ENCODE results near the gene SUPT20H. TPM values are rescaled to one million over a fixed set of nuclear protein-coding genes. Genes with fewer than 3 reads are reported as not detected.

The SUPT20H gene
- total and polyA plus RNA-seq, 2 experiments from 2014 or later = 47.5 to 58.3 TPM

DNA sequence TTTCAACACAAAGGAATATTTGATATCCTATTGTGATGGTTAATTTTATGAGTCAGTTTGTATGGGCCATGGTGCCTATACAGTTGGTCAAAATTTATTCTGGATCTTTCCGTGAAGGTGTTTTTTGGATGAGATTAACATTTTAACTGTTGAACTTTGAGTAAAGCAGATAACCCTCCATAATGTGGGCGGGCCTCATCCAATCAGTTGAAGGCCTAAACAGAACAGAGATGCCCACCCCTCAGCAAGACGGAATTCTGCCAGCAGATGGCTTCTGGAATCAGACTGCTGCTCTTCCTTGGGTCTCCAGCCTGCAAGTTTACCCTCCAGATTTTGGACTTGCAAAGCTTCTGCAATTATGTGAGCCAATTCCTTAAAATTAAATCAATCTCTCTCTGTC is 30.0 kb upstream of the SUPT20H start:
- no peak overlapping the region for H3K4me2 ChIP-seq
- no peaks in the 10 kb centered on the region for H3K27me3 ChIP-seq
- TF ChIP-seq EZH2phosphoT487 (IDR thresholded peaks at IDR 0.05; ENCODE audit: low read depth, severe bottlenecking, unreplicated experiment) = no peak
- no peak for TF ChIP-seq EZH2 (IDR thresholded peaks at IDR 0.05; ENCODE audit: borderline replicate concordance)
- TF ChIP-seq, protein P1, sequence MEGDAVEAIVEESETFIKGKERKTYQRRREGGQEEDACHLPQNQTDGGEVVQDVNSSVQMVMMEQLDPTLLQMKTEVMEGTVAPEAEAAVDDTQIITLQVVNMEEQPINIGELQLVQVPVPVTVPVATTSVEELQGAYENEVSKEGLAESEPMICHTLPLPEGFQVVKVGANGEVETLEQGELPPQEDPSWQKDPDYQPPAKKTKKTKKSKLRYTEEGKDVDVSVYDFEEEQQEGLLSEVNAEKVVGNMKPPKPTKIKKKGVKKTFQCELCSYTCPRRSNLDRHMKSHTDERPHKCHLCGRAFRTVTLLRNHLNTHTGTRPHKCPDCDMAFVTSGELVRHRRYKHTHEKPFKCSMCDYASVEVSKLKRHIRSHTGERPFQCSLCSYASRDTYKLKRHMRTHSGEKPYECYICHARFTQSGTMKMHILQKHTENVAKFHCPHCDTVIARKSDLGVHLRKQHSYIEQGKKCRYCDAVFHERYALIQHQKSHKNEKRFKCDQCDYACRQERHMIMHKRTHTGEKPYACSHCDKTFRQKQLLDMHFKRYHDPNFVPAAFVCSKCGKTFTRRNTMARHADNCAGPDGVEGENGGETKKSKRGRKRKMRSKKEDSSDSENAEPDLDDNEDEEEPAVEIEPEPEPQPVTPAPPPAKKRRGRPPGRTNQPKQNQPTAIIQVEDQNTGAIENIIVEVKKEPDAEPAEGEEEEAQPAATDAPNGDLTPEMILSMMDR (IDR thresholded peaks at IDR 0.05; ENCODE audit: poor library complexity) = no peak
- WGBS (ENCODE audit: low lambda C conversion rate, missing lambda C conversion rate) = 93% methylated on average over 3 of the region's 3 CpGs
- no peaks in the 10 kb centered on the region for H3K79me2 ChIP-seq
- DNase-seq (ENCODE audit: low spot score) = no peak
- H3K27ac ChIP-seq = no peak overlapping the region
- H2AFZ ChIP-seq = no peak overlapping the region
- H4K20me1 ChIP-seq (ENCODE audit: insufficient read depth, poor library complexity, severe bottlenecking) = no peaks in the 10 kb centered on the region
- H3K36me3 ChIP-seq (replicated peaks; ENCODE audit: insufficient read depth, low read depth) = no peaks in the 10 kb centered on the region
- no peaks in the 10 kb centered on the region for H3K4me1 ChIP-seq (ENCODE audit: insufficient read depth)
- no peaks in the 10 kb centered on the region for H3K9me3 ChIP-seq (ENCODE audit: low read depth)
- no peaks in the 10 kb centered on the region for H3K9me2 ChIP-seq (replicated peaks; ENCODE audit: insufficient read depth)
- no peak overlapping the region for H3K4me3 ChIP-seq

DNA sequence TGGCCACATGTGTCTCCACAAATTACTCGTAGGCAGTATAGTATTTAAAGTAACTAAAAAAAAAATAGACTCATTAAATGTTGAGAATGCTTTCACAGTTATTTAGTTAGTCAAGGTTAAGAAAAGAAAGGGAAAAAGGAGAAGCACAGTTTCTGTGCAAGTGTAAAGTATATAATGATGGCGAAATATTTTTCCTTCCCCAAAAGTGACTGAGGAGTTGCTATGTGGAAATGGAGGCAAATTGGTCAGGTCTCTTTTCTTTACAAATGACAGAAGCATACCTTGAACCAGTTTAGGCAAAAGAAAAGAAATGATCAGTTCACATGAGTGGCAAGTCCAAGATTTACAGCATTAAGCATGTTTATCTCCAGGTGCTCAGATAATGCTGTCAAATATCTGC is 28.0 kb upstream of the SUPT20H start:
- no peak overlapping the region for H3K27ac ChIP-seq

DNA sequence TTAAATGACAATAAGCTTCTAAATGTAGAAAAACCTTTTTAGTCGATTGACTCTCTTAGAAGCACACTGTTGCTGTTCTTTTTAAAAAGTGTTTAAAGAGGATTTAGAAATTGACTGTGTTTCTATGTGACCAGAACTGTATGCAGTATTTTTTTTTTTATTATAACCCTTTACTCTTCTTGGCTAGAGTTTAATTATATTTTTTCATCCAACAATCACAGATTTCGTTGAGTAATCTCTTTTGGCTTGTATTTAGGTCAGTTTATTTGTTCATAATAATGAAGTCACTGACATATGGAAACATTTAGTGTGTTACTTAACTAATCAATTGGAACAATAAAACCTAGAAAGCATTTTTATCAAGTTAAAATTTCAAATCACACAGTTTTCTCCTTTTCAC is 26.1 kb upstream of the SUPT20H start:
- no peak for DNase-seq (ENCODE audit: low spot score)
- WGBS (ENCODE audit: low lambda C conversion rate, missing lambda C conversion rate) = 63% methylated on average over 2 of the region's 2 CpGs
- H3K27me3 ChIP-seq = no peaks in the 10 kb centered on the region
- no peaks in the 10 kb centered on the region for H4K20me1 ChIP-seq (ENCODE audit: insufficient read depth, poor library complexity, severe bottlenecking)
- no peaks in the 10 kb centered on the region for H3K79me2 ChIP-seq
- H2AFZ ChIP-seq = no peak overlapping the region
- H3K27ac ChIP-seq = no peak overlapping the region
- no peaks in the 10 kb centered on the region for H3K9me2 ChIP-seq (replicated peaks; ENCODE audit: insufficient read depth)
- no peak overlapping the region for H3K4me2 ChIP-seq
- no peaks in the 10 kb centered on the region for H3K9me3 ChIP-seq (ENCODE audit: low read depth)
- no peak for TF ChIP-seq EZH2phosphoT487 (IDR thresholded peaks at IDR 0.05; ENCODE audit: low read depth, severe bottlenecking, unreplicated experiment)
- TF ChIP-seq, protein P1 (IDR thresholded peaks at IDR 0.05; ENCODE audit: poor library complexity) = no peak
- TF ChIP-seq EZH2 (IDR thresholded peaks at IDR 0.05; ENCODE audit: borderline replicate concordance) = no peak
- H3K36me3 ChIP-seq (replicated peaks; ENCODE audit: insufficient read depth, low read depth) = no peaks in the 10 kb centered on the region
- no peaks in the 10 kb centered on the region for H3K4me1 ChIP-seq (ENCODE audit: insufficient read depth)
- no peak overlapping the region for H3K4me3 ChIP-seq

More for the DNA sequence above, 28.0 kb upstream of the SUPT20H start:
- no peaks in the 10 kb centered on the region for H3K27me3 ChIP-seq
- no peaks in the 10 kb centered on the region for H3K9me3 ChIP-seq (ENCODE audit: low read depth)
- H4K20me1 ChIP-seq (ENCODE audit: insufficient read depth, poor library complexity, severe bottlenecking) = no peaks in the 10 kb centered on the region
- H3K4me2 ChIP-seq = no peak overlapping the region
- no peaks in the 10 kb centered on the region for H3K4me1 ChIP-seq (ENCODE audit: insufficient read depth)
- TF ChIP-seq EZH2 (IDR thresholded peaks at IDR 0.05; ENCODE audit: borderline replicate concordance) (no peak), EZH2phosphoT487 (IDR thresholded peaks at IDR 0.05; ENCODE audit: low read depth, severe bottlenecking, unreplicated experiment) (no peak)
- TF ChIP-seq, protein P1 (IDR thresholded peaks at IDR 0.05; ENCODE audit: poor library complexity) = no peak
- H2AFZ ChIP-seq = no peak overlapping the region
- 90% methylated on average over 2 of the region's 2 CpGs for WGBS (ENCODE audit: low lambda C conversion rate, missing lambda C conversion rate)
- H3K79me2 ChIP-seq = no peaks in the 10 kb centered on the region
- no peaks in the 10 kb centered on the region for H3K9me2 ChIP-seq (replicated peaks; ENCODE audit: insufficient read depth)
- H3K4me3 ChIP-seq = no peak overlapping the region
- H3K36me3 ChIP-seq (replicated peaks; ENCODE audit: insufficient read depth, low read depth) = no peaks in the 10 kb centered on the region
- no peak for DNase-seq (ENCODE audit: low spot score)

DNA sequence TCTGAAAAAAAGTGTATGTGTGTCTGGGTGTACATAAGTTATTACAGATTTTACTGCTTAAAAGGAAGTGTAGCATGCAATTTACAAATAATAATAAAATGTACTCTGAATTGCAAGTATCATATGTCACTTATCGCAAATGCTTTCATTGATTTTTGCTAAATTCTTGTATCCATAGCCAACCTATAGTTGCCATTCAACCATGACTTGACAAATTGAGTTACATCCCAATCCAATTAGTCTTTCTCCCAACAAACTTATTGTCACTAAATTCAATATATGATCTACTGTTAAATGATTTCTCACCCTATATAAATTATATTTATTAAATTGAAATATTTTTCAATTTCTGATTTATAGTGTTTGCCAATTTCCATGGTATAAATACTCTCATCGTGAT is 17.3 kb upstream of the SUPT20H start:
- Histone ChIP-seq H3K27ac (no peak overlapping the region), H3K9me2 (replicated peaks; ENCODE audit: insufficient read depth) (no peaks in the 10 kb centered on the region), H3K4me1 (ENCODE audit: insufficient read depth) (no peaks in the 10 kb centered on the region), H3K4me2 (no peak overlapping the region), H3K4me3 (no peak overlapping the region), H3K79me2 (no peaks in the 10 kb centered on the region), H2AFZ (no peak overlapping the region), H4K20me1 (ENCODE audit: insufficient read depth, poor library complexity, severe bottlenecking) (no peaks in the 10 kb centered on the region), H3K27me3 (no peaks in the 10 kb centered on the region), H3K9me3 (ENCODE audit: low read depth) (no peaks in the 10 kb centered on the region), H3K36me3 (replicated peaks; ENCODE audit: insufficient read depth, low read depth) (no peaks in the 10 kb centered on the region)
- TF ChIP-seq EZH2phosphoT487 (IDR thresholded peaks at IDR 0.05; ENCODE audit: low read depth, severe bottlenecking, unreplicated experiment) (no peak), EZH2 (IDR thresholded peaks at IDR 0.05; ENCODE audit: borderline replicate concordance) (no peak)
- TF ChIP-seq, protein P1 (IDR thresholded peaks at IDR 0.05; ENCODE audit: poor library complexity) = no peak
- DNase-seq (ENCODE audit: low spot score) = no peak
- WGBS (ENCODE audit: low lambda C conversion rate, missing lambda C conversion rate) = 100% methylated on average over 2 of the region's 2 CpGs
